Uterus (tissue), 2 donors: ENCODE data around the gene BLMH.

ENCODE experiments used
- POLR2A ChIP-seq, 2 donors: fragments of 450-650 bp; IDR thresholded peaks; one replicate each; pipeline ENCODE4 v1.6.1; 2016; ENCODE audit warnings: antibody characterized with exemption in 2 of 2, mild to moderate bottlenecking in 1 of 2, moderate library complexity in 1 of 2
- TF ChIP-seq, protein P1 (sequence below), 4 experiments: fragments of 200-600 bp in 2 of 4; fragments of 450-650 bp in 2 of 4; sonication (generic) in 2 of 4; IDR thresholded peaks; one replicate each; pipeline ENCODE4 v1.5.1; 2016 to 2019; ENCODE audit warnings: antibody characterized with exemption in 4 of 4, mild to moderate bottlenecking in 2 of 4, moderate library complexity in 1 of 4

DNA sequence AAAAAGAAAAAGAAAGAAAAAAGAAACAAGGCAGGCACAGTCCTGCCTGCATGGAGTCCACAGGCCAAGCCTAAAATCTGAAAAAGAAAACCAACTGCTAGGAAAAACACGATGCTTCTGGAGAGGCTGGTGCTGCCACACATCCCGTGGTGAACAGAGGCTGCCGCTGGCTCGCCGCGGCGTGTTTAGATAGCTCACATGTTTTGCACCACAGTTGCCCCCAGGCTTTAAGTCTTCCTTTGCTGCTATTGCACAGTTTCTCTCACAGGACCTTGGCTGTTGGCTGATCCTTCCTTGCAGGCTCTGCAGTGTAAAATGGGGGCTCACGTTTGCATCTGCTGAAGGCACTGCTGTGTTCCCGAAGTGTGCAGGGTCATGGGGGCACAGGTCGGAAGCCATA is 64.9 kb downstream of the BLMH start:
- TF ChIP-seq, protein P1, sequence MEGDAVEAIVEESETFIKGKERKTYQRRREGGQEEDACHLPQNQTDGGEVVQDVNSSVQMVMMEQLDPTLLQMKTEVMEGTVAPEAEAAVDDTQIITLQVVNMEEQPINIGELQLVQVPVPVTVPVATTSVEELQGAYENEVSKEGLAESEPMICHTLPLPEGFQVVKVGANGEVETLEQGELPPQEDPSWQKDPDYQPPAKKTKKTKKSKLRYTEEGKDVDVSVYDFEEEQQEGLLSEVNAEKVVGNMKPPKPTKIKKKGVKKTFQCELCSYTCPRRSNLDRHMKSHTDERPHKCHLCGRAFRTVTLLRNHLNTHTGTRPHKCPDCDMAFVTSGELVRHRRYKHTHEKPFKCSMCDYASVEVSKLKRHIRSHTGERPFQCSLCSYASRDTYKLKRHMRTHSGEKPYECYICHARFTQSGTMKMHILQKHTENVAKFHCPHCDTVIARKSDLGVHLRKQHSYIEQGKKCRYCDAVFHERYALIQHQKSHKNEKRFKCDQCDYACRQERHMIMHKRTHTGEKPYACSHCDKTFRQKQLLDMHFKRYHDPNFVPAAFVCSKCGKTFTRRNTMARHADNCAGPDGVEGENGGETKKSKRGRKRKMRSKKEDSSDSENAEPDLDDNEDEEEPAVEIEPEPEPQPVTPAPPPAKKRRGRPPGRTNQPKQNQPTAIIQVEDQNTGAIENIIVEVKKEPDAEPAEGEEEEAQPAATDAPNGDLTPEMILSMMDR (IDR thresholded peaks at IDR 0.05): no peak
- TF ChIP-seq POLR2A (IDR thresholded peaks at IDR 0.05): no peak
